NCI-H2107 treated with DMSO at 0.1 percent for 48 hours (cell line): ENCODE results near the gene CCDC40.
"Not testable (repeated sequence)": the region's sequence is repeated elsewhere in the genome, so short reads cannot be mapped to it uniquely, and the experiment has no call there.

Experiments used
- DNase-seq: peaks from one replicate; lab custom pipeline; 2025; ENCODE audit not compliant: unreplicated experiment; lab: John Stamatoyannopoulos, UW

CCDC40 gene

DNA sequence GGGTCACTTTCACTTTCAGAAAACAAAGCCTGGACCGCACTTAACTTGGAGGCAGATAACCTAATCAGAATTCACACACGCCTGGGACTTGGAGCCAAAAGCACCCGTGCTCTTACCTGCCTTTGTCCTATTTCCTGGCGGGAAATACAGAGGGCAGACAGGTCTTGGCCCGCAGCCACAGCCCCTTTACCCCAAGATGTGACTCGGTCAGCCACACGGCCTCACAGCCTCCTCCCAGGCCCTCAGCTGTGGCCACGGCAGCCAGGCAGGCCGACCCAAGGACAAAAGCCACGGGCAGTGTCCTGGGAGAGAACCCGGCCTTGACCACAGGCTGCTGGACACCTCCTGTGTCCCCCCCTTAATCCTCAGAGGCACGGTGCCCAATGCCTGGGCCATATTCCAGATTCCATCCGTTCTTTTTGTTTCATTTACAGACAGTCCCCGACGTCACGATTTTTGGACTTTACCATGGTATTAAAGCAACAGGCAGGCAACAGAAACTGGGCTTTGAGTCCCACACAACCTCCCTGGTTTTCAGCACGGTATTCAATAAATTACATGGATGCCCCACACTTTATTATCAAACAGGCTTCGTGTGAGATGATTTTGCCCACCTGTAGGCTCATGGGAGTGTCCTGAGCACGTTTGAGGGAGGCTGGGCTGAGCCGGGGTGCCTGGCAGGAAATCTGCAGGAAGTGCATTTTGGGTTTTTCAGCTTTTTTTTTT is 34.8 kb downstream of the CCDC40 start:
- no peak for DNase-seq

DNA sequence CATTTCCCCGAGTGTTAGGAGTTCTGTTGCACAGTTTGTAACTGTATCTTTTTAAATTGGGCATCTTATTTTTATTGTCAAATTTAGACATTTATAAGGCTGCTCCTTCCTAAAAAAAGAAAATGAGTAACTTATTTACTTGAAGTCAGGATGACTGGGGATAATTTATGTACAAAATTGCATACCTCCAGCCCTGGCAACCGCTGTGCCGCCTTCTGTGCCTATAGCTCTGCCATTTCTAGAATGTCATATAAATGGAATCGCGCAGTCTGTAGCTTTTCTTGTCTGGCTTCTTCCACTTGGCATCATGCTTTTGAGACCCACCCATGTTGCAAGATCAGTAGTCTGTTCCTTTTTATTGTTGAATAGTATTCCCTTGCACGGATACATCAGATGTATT is 36.0 kb downstream of the CCDC40 start:
- no peak for DNase-seq

DNA sequence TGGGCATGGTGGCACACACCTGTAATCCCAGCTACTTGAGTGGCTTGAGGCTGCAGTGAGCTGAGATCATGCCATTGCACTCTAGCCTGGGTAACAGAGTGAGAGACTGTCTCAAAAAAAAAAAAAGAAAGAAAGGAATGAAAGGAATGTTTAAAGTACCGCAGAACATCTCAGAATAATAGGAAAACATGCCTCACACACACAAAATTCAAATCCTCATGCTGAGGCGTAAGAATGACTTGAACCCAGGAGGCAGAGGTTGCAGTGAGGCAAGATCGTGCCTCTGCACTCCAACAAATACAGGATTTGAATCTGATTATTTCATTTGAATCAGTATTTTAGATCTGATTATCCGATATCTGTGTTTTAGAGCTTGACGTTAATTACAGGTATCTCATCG is 43.6 kb downstream of the CCDC40 start:
- no peak for DNase-seq

DNA sequence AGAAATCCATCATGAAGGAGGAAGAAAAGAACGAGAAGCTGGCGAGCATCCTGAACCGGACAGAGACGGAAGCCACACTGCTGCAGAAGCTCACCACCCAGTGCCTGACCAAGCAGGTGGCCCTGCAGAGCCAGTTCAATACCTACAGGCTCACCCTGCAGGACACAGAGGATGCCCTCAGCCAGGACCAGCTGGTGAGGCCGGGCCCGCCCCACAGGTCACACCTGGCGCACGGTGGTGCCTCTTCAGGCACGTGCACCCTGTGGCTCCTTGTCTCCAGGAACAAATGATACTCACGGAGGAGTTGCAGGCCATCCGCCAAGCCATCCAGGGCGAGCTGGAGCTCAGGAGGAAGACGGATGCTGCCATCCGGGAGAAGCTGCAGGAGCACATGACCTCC is 45.2 kb downstream of the CCDC40 start:
- DNase-seq = no peak

DNA sequence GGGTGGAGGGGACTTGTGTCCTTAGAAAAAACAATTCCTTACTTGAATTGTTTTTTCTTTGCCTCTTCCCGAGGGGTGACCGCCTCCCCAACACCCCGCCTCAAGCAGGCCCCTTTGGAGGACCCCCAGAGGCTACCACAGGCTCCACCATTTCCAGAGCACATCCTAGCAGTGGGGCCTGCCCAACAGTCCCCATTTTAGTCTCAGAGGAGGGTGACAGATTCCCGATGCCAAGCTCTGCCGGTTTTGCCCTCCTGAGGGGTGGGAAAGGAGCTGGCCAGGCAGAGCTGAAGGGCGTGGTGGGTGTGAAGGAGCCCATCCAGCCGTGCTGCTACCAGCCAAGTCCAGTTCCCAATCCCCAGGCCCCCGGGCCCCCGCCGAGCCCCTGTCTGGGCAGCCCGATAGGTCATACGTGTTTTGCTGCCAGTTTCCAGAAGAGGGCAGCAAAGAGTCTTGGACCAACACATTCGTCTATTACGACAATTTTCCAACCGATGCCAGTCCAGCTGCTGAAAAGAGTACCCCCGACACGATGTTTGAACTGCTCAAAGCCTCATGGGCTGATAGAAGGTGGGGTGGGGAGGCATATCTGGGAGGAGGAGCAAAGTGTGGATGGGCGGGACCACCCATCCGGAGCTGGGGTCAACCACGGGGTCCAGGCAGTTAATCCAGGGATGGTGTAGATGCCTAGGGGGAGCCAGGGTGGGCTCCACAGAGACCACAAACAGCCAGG is 46.1 kb downstream of the CCDC40 start:
- peak; percentile 61 for DNase-seq

DNA sequence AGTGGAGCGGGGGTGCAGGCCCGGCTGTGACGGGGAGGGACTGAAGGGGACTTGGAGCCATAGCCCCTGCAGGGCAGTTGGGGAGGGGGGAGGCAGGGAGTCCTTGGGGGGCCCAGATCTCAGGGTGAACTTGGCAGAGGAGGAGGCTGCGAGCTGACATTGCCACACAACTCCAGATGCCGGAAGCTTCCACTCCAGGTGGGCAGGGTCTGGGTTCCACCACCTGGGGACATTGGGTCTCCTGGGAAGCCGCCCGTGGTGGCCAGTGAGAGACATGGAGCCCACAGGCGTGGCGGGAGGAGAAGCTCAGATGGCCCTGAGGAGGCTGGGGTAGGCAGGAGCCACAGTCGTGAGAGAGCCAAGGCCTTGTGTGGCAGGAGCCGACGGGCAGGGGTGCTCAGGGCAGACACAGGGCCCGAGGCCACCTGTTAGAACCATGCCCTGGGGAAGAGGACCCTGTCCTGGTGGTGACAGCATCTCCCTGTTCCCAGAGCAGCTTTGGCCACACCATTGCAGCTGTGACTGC is 46.8 kb downstream of the CCDC40 start:
- no peak for DNase-seq

DNA sequence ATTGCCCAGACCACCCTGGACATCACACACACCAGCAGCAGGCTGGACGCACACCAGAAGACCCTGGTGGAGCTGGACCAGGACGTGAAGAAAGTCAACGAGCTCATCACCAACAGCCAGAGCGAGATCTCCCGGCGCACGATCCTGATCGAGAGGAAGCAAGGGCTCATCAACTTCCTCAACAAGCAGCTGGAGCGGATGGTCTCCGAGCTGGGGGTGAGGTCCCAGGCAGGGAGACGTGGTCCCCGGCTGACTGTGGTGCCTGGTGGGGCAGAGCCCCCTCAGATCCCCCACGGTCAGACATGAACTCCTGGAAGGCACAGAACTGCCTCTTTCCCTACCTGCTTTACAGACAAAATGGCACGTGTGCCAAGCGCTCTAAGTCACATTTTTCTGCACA is 48.3 kb downstream of the CCDC40 start:
- no peak for DNase-seq

DNA sequence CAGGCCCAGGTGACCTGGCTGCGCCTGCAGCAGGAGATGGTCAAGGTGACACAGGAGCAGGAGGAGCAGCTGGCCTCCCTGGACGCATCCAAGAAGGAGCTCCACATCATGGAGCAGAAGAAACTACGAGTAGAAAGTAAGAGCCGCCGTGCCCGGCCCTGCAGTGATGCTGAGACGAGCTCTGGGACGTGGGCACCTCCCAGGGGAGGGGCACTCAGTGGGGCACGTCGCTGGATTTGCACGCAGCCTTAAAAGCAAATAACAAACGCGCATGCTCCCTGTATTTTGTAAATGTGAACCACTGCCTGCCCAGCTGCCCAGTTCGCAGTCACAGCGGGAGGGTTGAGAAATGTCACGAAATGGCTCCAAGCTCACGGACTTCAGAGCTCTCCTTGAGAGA is 49.6 kb downstream of the CCDC40 start:
- no peak for DNase-seq

DNA sequence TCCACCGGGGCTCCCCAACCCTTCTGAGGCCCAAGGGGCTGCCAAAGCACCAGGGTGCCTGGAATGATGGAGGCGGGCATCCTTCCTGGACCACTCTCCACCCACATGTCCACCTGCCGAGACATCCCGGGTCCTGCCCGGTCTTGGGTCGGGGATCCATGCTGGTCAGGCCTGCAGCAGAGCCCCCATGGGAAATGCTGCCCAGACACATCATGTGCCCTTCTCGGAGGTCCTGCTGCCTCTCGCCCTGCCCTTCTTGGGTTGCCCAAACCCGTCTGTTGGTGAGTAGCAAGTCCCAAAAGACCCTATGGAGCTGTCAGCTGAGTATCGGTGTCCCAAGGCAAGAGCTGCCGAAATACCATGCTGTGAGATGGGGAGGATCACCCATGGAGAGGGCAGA is 50.2 kb downstream of the CCDC40 start:
- no peak for DNase-seq

DNA sequence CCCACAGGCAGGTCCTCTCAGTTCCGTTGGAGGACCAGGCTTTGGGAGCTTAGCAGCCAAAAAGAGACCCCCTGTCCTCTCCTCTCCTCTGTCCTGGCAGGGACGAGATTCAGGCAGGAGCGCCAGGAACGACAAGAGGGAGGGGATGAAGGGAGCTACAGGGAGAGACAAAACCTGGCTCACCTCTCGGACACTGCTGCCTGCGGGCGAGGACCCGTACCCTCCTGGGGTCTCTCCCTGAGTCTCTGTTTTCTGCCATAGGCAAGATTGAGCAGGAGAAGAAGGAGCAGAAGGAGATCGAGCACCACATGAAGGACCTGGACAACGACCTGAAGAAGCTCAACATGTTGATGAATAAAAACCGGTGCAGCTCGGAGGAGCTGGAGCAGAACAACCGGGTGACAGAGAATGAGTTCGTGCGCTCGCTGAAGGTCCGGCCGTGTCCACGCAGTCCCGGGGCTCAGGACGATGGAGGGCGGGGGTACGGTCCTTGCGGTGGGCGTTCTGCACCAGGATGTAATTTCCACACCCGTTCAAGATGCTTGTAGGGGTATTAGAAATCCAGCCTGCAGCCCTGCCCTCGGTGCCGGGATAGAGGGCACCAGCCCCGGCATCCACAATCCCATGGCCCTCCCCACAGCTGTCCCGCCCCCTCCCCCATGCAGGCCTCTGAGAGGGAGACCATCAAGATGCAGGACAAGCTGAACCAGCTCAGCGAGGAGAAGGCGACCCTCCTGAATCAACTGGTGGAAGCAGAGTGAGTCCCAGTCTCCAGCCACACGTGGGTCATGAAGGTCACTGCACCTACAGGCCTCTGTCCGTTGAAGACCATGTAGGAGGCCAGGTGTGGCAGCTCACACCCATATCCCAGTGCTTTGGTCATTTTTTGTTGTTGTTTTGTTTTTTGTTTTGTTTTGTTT is 51.2 kb downstream of the CCDC40 start:
- DNase-seq = no peak

DNA sequence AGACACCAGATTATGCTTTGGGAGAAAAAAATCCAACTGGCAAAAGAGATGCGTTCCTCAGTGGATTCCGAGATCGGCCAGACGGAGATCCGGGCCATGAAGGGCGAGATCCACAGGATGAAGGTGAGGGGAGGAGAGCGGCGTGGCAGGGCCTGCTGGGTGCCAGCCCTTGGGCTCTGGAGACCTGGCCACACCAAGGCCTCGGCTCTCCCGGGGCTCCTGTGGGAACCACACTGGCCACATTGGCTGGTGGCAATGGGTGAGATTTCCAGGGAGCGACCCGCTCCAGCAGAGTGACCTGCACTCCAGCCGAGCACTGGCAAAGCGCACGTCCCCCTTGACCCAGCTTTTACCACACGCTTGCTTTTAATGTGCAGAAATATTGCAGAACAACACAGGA is 53.3 kb downstream of the CCDC40 start:
- DNase-seq = no peak

DNA sequence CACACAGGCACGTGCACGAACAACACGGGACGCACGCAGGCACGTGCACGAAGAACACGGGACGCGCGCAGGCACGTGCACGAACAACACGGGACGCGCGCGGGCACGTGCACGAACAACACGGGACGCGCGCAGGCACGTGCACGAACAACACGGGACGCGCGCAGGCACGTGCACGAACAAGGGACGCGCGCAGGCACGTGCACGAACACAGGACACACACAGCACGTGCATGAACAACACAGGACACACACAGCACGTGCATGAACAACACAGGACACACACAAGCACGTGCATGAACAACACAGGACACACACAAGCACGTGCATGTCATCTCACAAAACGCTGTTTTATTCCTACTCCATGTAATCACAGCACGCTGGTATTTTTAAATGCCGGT is 53.7 kb downstream of the CCDC40 start:
- DNase-seq = not testable (repeated sequence)

DNA sequence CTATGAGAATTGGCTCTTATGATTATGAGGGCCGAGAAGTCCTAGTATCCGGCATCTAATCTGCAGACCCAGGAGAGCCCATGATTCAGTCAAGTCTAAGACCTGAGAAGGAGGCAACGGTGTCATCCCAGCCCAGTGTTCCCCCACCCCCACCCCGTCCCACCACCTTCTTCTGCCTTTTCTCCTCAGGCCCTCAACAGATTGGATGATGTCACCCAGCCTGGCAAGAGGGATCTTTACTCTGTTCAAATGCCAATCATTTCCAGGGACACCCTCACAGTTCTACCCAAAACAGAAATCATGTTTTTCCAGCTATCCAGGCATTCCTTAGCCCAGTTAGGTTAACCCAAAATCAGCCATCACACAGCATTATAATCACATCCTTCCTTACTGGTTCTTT is 54.9 kb downstream of the CCDC40 start:
- no peak for DNase-seq

DNA sequence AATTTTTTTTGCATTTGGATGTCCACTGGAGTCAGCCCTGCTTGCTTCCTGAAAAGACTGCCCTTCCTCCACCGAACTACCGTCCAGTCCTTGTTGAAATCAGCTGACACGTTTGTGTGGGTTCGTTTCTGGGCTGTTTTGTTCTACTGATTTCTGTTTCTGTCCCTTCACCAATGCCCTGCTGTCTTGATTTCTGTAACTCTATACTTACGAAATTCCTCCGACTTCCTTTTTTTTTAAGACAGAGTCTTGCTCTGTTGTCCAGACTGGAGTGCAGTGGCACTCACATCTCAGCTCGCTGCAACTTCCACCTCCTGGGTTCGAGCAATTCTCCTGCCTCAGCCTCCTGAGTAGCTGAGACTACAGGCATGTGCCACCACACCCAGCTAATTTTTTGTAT is 56.5 kb downstream of the CCDC40 start:
- DNase-seq = no peak

DNA sequence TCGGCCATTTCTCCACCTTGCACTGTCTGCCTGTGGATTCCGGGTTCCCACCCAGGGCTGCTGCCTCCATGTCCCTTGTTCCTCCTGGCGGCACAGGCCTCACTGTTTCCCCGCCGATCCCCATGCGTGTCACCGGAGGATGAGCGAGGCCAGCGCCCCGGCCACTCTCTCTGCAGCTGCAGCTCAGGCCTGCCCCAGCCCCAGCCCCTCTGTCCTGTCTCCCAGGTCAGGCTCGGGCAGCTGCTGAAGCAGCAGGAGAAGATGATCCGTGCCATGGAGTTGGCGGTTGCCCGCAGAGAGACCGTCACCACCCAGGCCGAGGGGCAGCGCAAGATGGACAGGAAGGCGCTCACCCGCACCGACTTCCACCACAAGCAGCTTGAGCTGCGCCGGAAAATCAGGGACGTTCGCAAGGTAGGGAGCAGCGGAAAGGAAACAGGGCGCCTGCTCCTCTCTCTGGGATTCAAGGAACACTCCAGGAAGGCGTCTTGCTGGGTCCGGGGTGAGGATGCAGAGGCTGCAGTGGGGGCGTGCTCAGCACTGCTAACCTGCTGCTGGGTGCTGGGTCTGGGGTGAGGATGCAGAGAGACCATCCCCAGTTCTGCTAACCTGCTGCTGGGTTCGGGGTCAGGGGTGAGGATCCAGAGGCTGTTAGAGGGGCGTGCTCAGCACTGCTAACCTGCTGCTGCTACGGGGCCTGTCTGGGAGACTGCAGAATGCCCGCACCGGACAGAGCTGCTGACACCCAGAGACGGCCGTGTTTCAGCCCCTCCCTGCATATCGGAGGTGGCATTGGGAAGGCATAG is 58.8 kb downstream of the CCDC40 start:
- no peak for DNase-seq

DNA sequence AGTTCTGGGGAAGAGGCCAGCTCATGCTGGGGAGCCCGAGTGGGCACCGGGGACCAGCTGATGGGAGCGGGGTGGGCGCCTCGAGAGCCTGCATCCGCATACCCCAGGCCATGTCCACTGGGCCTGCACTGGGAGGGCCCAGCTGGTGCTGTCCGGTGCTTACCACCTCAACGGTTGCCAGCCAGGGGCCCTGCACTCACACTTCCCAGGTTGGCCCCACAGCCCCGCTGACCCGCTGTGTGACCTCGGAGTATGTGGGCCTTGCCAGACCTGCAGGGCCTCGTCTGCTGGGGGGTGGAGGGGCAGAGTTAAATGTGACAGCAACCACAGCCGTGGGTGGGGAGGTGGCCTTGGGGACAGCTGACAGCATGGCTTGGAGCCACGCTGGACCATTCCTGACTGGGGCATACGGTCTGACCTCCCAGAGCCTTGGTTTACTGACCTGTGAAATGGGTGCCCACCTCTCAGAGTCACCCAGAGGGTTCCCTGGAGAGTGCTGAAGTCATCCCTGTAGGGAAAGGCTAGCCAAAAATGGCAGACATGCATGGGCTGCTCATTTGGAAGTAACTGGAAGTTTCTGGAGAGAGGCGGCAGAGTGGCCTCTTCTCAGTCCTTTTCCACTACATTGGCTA is 59.5 kb downstream of the CCDC40 start:
- no peak for DNase-seq

DNA sequence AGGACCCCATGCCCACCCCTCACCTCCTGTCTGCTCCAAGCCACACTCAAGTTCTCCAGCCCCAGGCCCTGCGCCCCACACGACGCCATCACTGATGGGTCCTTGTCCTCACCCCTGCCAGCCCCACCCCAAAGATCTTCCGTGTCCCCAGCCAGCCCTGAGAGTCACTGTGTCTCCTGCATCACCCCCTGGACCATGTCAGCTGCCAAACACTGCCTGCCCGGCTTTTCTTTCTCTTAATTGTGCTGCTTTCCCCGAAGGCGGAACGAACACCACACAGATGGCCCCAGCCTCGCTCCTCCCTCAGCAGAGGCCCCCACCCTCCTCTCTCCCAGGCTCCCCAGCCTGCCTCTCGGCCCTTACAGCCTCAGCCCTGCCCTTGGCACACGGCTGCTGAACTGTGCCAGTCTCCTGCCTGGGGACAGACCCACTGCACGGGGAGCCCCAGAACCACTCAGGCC is 60.1 kb downstream of the CCDC40 start:
- DNase-seq = no peak

DNA sequence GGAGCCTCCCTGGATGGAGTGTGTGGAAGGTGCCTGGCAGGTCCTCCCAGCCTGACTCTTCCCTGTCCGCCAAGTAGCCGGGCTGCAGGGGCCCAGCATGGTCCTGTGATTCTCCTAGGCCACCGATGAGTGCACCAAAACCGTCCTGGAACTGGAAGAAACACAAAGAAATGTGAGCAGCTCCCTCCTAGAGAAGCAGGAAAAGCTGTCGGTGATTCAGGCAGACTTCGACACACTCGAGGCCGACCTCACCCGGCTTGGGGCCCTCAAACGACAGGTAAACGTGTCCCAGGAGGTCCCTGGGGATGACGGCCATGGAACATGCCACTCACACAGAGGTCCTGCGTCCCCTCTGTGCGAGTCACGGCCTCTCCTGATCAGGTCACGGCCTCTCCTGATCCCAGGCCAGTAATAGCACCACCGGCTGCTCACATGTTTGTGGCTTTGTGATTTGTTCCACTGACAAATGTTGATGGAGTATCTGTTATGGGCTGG is 60.7 kb downstream of the CCDC40 start:
- no peak for DNase-seq

DNA sequence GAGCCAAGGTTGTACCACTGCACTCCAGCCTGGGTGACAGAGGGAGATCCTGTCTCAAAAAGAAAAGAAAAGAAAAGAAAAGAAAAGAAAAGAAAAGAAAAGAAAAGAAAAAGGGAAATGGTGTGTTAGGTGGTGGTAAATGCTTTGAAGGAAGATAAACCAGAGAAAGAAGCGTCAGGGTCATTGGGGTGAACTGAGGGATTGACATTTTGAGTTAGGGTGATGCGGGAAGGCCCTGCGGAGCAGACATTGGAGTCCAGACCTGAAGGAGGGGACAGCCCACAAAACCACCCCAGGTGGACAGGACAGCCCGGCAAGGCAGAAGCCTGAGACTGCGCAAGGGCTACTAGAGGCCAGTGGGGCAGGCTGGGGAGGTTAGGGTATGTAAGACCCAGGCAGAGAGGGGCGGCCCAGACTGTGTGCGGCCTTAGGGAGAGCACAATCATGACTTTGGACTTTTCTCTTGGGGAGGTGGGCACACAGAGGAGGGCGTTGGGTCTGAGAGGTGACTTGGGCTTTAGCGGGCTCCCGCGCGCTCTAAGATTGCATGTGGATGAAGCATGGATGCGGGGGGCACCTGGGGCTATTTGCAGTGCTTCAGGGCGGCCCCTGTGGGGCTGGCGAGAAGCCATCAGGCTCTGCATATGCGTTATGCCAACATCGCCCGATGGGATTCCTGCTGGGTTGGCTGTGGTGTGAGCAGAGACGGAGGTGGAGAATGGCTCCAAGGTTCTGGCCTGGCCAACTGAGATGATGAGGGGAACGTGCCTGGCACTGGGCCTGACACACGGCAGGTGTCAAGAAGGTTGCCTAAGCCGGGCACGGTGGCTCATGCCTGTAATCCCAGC is 61.6 kb downstream of the CCDC40 start:
- no peak for DNase-seq
